IMR-90 (cell line): Measurements from ENCODE around the gene SUSD6. TPM values are rescaled to one million over a fixed set of nuclear protein-coding genes. Genes with fewer than 3 reads are reported as not detected.

Experiments
- ATAC-seq: fragments of 200-7000 bp; cut with Tn5 transposase; 2 replicates; pipeline ENCODE4 v1.9.1; 2020; ENCODE audit warnings: low read depth, mild to moderate bottlenecking, moderate library complexity
- BruUV-seq: library from RNA; stranded (reverse); fragments of 400-500 nt; replicated peaks from 2 replicates; lab custom pipeline; 2021; lab: Mats Ljungman, UMichigan
- CTCF ChIA-PET: fragments of 300-600 bp; formaldehyde crosslinking; extraction: SDS; loops from one replicate; lab custom pipeline; 2021; ENCODE audit warnings: antibody characterized with exemption; lab: Yijun Ruan, JAX
- POLR2A ChIA-PET: fragments of 300-600 bp; sonication (Branson Sonifier 250); formaldehyde crosslinking; loops from one replicate; lab custom pipeline; 2022; ENCODE audit warnings: antibody characterized with exemption; ENCODE audit not compliant: unreplicated experiment; lab: Charles Lee
- DNase-seq: peaks from one replicate; pipeline ENCODE4 v3.0.0; 2013
- H2AFZ ChIP-seq: replicated peaks from 2 replicates; pipeline ENCODE3; 2013; ENCODE audit warnings: low read length, mild to moderate bottlenecking; ENCODE audit not compliant: poor library complexity
- H2AK5ac ChIP-seq: 2 replicates; pipeline ENCODE4 v1.6.1; 2013; ENCODE audit warnings: low read depth, low read length, inconsistent platforms
- H2AK9ac ChIP-seq: replicated peaks from 2 replicates; pipeline ENCODE3; 2013; ENCODE audit warnings: mild to moderate bottlenecking, low read depth, low read length, moderate library complexity; ENCODE audit not compliant: poor library complexity
- H2BK120ac ChIP-seq: 2 replicates; pipeline ENCODE4 v1.6.1; 2013; ENCODE audit warnings: low read depth, low read length, inconsistent platforms
- H2BK15ac ChIP-seq: 3 replicates; pipeline ENCODE4 v1.6.1; 2013; ENCODE audit warnings: low read depth, low read length, inconsistent platforms
- H2BK20ac ChIP-seq: 2 replicates; pipeline ENCODE4 v1.6.1; 2013; ENCODE audit warnings: low read depth, mild to moderate bottlenecking, inconsistent platforms, low read length, moderate library complexity
- H2BK5ac ChIP-seq: 2 replicates; pipeline ENCODE4 v1.6.1; 2013; ENCODE audit warnings: mild to moderate bottlenecking, low read depth, low read length, inconsistent platforms; ENCODE audit not compliant: poor library complexity, severe bottlenecking
- H3K14ac ChIP-seq: replicated peaks from 2 replicates; pipeline ENCODE4 v1.6.1; 2013; ENCODE audit warnings: low read depth, low read length, inconsistent platforms
- H3K18ac ChIP-seq: 2 replicates; pipeline ENCODE4 v1.6.1; 2013; ENCODE audit warnings: low read depth, low read length, control low read depth
- H3K23ac ChIP-seq: 2 replicates; pipeline ENCODE4 v1.6.1; 2013; ENCODE audit warnings: low read depth, low read length, inconsistent platforms
- H3K27ac ChIP-seq: 2 replicates; pipeline ENCODE4 v1.5.1; 2013; ENCODE audit warnings: mild to moderate bottlenecking, control low read depth, low read length; ENCODE audit not compliant: insufficient read depth
- H3K27me3 ChIP-seq: 2 replicates; pipeline ENCODE4 v1.6.1; 2013; ENCODE audit warnings: low read length; ENCODE audit not compliant: control insufficient read depth, insufficient read depth
- H3K36me3 ChIP-seq: 2 replicates; pipeline ENCODE4 v1.6.1; 2013; ENCODE audit warnings: low read length, mixed read lengths; ENCODE audit not compliant: control insufficient read depth, insufficient read depth
- H3K4ac ChIP-seq: 2 replicates; pipeline ENCODE4 v1.6.1; 2013; ENCODE audit warnings: low read depth, low read length, inconsistent platforms
- H3K4me1 ChIP-seq: 2 replicates; pipeline ENCODE4 v1.6.1; 2013; ENCODE audit warnings: low read length, mixed read lengths; ENCODE audit not compliant: control insufficient read depth, insufficient read depth
- H3K4me2 ChIP-seq: 2 replicates; pipeline ENCODE4 v1.6.1; 2013; ENCODE audit warnings: low read depth, mild to moderate bottlenecking, control low read depth, low read length, moderate library complexity
- H3K4me3 ChIP-seq: 2 replicates; pipeline ENCODE4 v1.5.1; 2013; ENCODE audit warnings: low read depth, mild to moderate bottlenecking, control low read depth, low read length, moderate library complexity; ENCODE audit not compliant: insufficient read depth
- H3K56ac ChIP-seq: 2 replicates; pipeline ENCODE4 v1.6.1; 2013; ENCODE audit warnings: low read length, inconsistent platforms; ENCODE audit not compliant: insufficient read depth; ENCODE audit errors: extremely low read depth
- H3K79me1 ChIP-seq, 2 experiments: 2 replicates each; pipeline ENCODE4 v1.6.1; 2013; ENCODE audit warnings: low read length in 2 of 2, inconsistent platforms in 1 of 2, low read depth in 1 of 2
- H3K9ac ChIP-seq: 2 replicates; pipeline ENCODE4 v1.6.1; 2013; ENCODE audit warnings: low read depth, low read length, control low read depth
- H3K9me1 ChIP-seq: 2 replicates; pipeline ENCODE4 v1.6.1; 2013; ENCODE audit warnings: low read length, inconsistent platforms; ENCODE audit not compliant: insufficient read depth
- H3K9me3 ChIP-seq: 2 replicates; pipeline ENCODE4 v1.6.1; 2013; ENCODE audit warnings: low read length; ENCODE audit not compliant: control insufficient read depth, insufficient read depth
- H4K20me1 ChIP-seq: 2 replicates; pipeline ENCODE4 v1.6.1; 2013; ENCODE audit warnings: low read length, inconsistent platforms; ENCODE audit not compliant: insufficient read depth
- H4K5ac ChIP-seq: 2 replicates; pipeline ENCODE4 v1.6.1; 2013; ENCODE audit warnings: mild to moderate bottlenecking, low read depth, low read length, control low read depth
- H4K8ac ChIP-seq, 2 experiments: 2 replicates each; pipeline ENCODE4 v1.6.1; 2013; ENCODE audit warnings: low read depth in 2 of 2, low read length in 2 of 2, control low read depth in 1 of 2, inconsistent platforms in 1 of 2
- H4K91ac ChIP-seq: 2 replicates; pipeline ENCODE4 v1.6.1; 2013; ENCODE audit warnings: low read depth, low read length, inconsistent platforms; ENCODE audit not compliant: insufficient read depth
- CEBPB ChIP-seq: IDR thresholded peaks from 2 replicates; pipeline ENCODE4 v1.6.1; 2012; ENCODE audit warnings: low read depth, low read length, improper control_type of control experiment
- WGBS, 2 experiments: methylation state at CpG; one replicate each; pipeline versions ENCODE4 v1.1.5 to v1.1.7; 2013; ENCODE audit warnings: missing lambda C conversion rate in 2 of 2; ENCODE audit not compliant: insufficient read length in 1 of 2; ENCODE audit errors: extremely low coverage in 2 of 2; 5-methylcytosine and 5-hydroxymethylcytosine counted together
- dilution Hi-C: fragments of 300-500 bp; cut with HindIII; formaldehyde crosslinking; loops from one replicate; pipeline ENCODE4 v1.14.3; 2018; ENCODE audit warnings: low sequenced_read_pairs; ENCODE audit not compliant: unreplicated experiment
- in situ Hi-C: fragments of 300-500 bp; cut with MboI; formaldehyde crosslinking; loops from 3 replicates; pipeline ENCODE4 v1.14.3; 2019; ENCODE audit warnings: low sequenced_read_pairs, inconsistent platforms, mixed read lengths
- intact Hi-C: fragments of 100-400 bp; cut with micrococcal nuclease; formaldehyde crosslinking; loops from 2 replicates; pipeline ENCODE4 v1.10.0; 2022
- polyA plus RNA-seq, 3 experiments: library from polyadenylated mRNA; depleted of rRNA; stranded (reverse); fragments of >200 nt; gene quantifications; 2 replicates each; pipeline ENCODE4 v1.2.3, GENCODE V29; 2012; ENCODE audit warnings: low replicate concordance in 1 of 3
- total RNA-seq: library from RNA; depleted of rRNA; stranded (reverse); fragments of >200 nt; gene quantifications from 2 replicates; pipeline ENCODE4 v1.2.3, GENCODE V29; 2012

The SUSD6 gene
- total and polyA plus RNA-seq, 2 of the 4 experiments (the other 2 are of a cell fraction) = 2.3 to 10.1 TPM

DNA sequence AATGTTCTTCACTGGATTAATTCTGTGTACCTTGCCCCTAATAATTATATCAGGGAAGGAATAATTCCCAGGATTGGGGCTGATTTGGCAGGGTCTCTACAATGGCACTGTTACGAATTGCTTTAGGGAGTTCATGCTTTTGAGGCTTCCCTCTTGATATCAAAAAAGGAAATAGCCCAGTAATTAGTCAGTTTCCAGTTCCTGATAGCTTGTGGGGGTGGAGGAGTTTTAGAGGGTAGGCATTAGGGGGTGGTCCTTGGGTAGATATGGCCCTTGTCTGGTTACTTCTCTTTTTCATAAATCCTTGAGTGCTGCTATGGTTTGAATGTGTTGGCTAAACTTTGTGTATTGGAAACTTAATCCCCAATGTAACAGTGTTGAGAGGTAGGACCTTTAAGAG lies 149.4 kb downstream of the SUSD6 start:
- no peak overlapping the region for H2BK15ac ChIP-seq
- H3K9ac ChIP-seq = no peak overlapping the region
- dilution Hi-C loops (no loop called here), intact Hi-C loops (no loop called here), in situ Hi-C loops (no loop called here)
- H3K4ac ChIP-seq = no peak overlapping the region
- H3K27ac ChIP-seq = no peak overlapping the region
- BruUV-seq = no TSS peak
- no peaks in the 10 kb centered on the region for H3K79me1 ChIP-seq
- no peak overlapping the region for H2BK120ac ChIP-seq
- no peaks in the 10 kb centered on the region for H4K20me1 ChIP-seq
- no peak overlapping the region for H3K4me2 ChIP-seq
- no peak overlapping the region for H2AK9ac ChIP-seq
- H3K23ac ChIP-seq = no peak overlapping the region
- no peak for ATAC-seq
- no peak overlapping the region for H4K91ac ChIP-seq
- H2BK20ac ChIP-seq = no peak overlapping the region
- ChIA-PET POLR2A (no interaction called here), CTCF (no interaction called here)
- H3K18ac ChIP-seq = no peak overlapping the region
- H3K9me3 ChIP-seq = no peaks in the 10 kb centered on the region
- no peaks in the 10 kb centered on the region for H3K4me1 ChIP-seq
- no peak for TF ChIP-seq CEBPB
- H4K8ac ChIP-seq = no peak overlapping the region
- H3K36me3 ChIP-seq = no peaks in the 10 kb centered on the region
- no peak overlapping the region for H2AK5ac ChIP-seq
- H2BK5ac ChIP-seq = no peak overlapping the region
- DNase-seq = no peak
- H3K14ac ChIP-seq = no peak overlapping the region
- H4K5ac ChIP-seq = no peak overlapping the region
- no peak overlapping the region for H3K4me3 ChIP-seq
- no peak overlapping the region for H2AFZ ChIP-seq
- H3K9me1 ChIP-seq = no peaks in the 10 kb centered on the region
- 83% methylated on average over 1 of the region's 1 CpG; no CpG with 5 or more reads in 1 of the 2 experiments for WGBS, 2 experiments
- H3K56ac ChIP-seq = no peak overlapping the region; the same call in 1 of the 2 replicates
- no peaks in the 10 kb centered on the region for H3K27me3 ChIP-seq
